Activated naive CD4-positive, alpha-beta T cell treated with anti-CD3 and anti-CD28 coated beads, Interleukin-2, amount 50 U/mL, for 24 hours (primary cell): Measurements from ENCODE around the gene NOX5.
"Not testable (repeated sequence)": the region's sequence is repeated elsewhere in the genome, so short reads cannot be mapped to it uniquely, and the experiment has no call there.

Source experiments
- H3K27ac Mint-ChIP-seq: one replicate; pipeline ENCODE4 v1.8.0; 2021; ENCODE audit warnings: mild to moderate bottlenecking, mixed read lengths
- H3K27me3 Mint-ChIP-seq: one replicate; pipeline ENCODE4 v1.8.0; 2021; ENCODE audit warnings: mixed read lengths
- H3K36me3 Mint-ChIP-seq: one replicate; pipeline ENCODE4 v1.8.0; 2021; ENCODE audit warnings: mixed read lengths
- H3K4me1 Mint-ChIP-seq: one replicate; pipeline ENCODE4 v1.8.0; 2021; ENCODE audit warnings: mixed read lengths
- H3K4me3 Mint-ChIP-seq: one replicate; pipeline ENCODE4 v1.8.0; 2021; ENCODE audit warnings: mild to moderate bottlenecking, mixed read lengths
- H3K9me3 Mint-ChIP-seq: one replicate; pipeline ENCODE4 v1.8.0; 2021; ENCODE audit warnings: mixed read lengths

Gene NOX5

GRCh38 chr15:69014454-69014853 lies at the start of gene NOX5:
NOX5 (plus strand) TSS chr15:69014695; CDS start chr15:69014736, 41 bp downstream.
- no peaks in the 10 kb centered on the region for H3K4me1 Mint-ChIP-seq
- peaks cover 3% of the 10 kb centered on the region for H3K9me3 Mint-ChIP-seq
- H3K27ac Mint-ChIP-seq = no peak within 1 kb of the TSS
- no peaks in the 10 kb centered on the region for H3K36me3 Mint-ChIP-seq
- H3K27me3 Mint-ChIP-seq = peaks cover 3% of the 10 kb centered on the region
- no peak within 1 kb of the TSS for H3K4me3 Mint-ChIP-seq

GRCh38 chr15:68966996-68967395 lies 47.5 kb upstream of the NOX5 start:
- Mint-ChIP-seq H3K9me3 (peaks cover 21% of the 10 kb centered on the region), H3K4me3 (no peak overlapping the region), H3K27me3 (peaks cover 19% of the 10 kb centered on the region), H3K27ac (no peak overlapping the region), H3K4me1 (no peaks in the 10 kb centered on the region), H3K36me3 (no peaks in the 10 kb centered on the region)

- Mint-ChIP-seq H3K27ac (no peak overlapping the region), H3K9me3 (peaks cover 21% of the 10 kb centered on the region), H3K27me3 (peaks cover 15% of the 10 kb centered on the region), H3K36me3 (no peaks in the 10 kb centered on the region), H3K4me1 (no peaks in the 10 kb centered on the region), H3K4me3 (no peak overlapping the region)
Measured at GRCh38 chr15:68967948-68968347, 46.5 kb upstream of the NOX5 start.

GRCh38 chr15:68969298-68969697 lies 45.2 kb upstream of the NOX5 start:
- Mint-ChIP-seq H3K9me3 (peaks cover 21% of the 10 kb centered on the region), H3K36me3 (no peaks in the 10 kb centered on the region), H3K4me1 (no peaks in the 10 kb centered on the region), H3K27ac (no peak overlapping the region), H3K27me3 (peaks cover 16% of the 10 kb centered on the region), H3K4me3 (no peak overlapping the region)

GRCh38 chr15:68972201-68973065 lies 42.1 kb upstream of the NOX5 start:
- Mint-ChIP-seq H3K4me1 (no peaks in the 10 kb centered on the region), H3K4me3 (no peak overlapping the region), H3K9me3 (peaks cover 18% of the 10 kb centered on the region), H3K36me3 (no peaks in the 10 kb centered on the region), H3K27ac (no peak overlapping the region), H3K27me3 (peaks cover 21% of the 10 kb centered on the region)

GRCh38 chr15:68975651-68976160 lies 38.8 kb upstream of the NOX5 start:
- H3K27ac Mint-ChIP-seq, H3K9me3 Mint-ChIP-seq, H3K4me3 Mint-ChIP-seq, H3K4me1 Mint-ChIP-seq, H3K36me3 Mint-ChIP-seq: not testable (repeated sequence)
- peaks cover 17% of the 10 kb centered on the region for H3K27me3 Mint-ChIP-seq

GRCh38 chr15:68977426-68977825 lies 37.1 kb upstream of the NOX5 start:
- H3K4me3 Mint-ChIP-seq = not testable (repeated sequence)

GRCh38 chr15:68979006-68979405 lies 35.5 kb upstream of the NOX5 start:
- Mint-ChIP-seq H3K27ac (no peak overlapping the region), H3K36me3 (no peaks in the 10 kb centered on the region), H3K4me1 (no peaks in the 10 kb centered on the region), H3K9me3 (no peaks in the 10 kb centered on the region), H3K27me3 (peaks cover 22% of the 10 kb centered on the region), H3K4me3 (no peak overlapping the region)

More at GRCh38 chr15:68977426-68977825, 37.1 kb upstream of the NOX5 start:
- peaks cover 22% of the 10 kb centered on the region for H3K27me3 Mint-ChIP-seq
- not testable (repeated sequence) for H3K36me3 Mint-ChIP-seq, H3K4me1 Mint-ChIP-seq, H3K9me3 Mint-ChIP-seq, H3K27ac Mint-ChIP-seq

- Mint-ChIP-seq H3K27me3 (peaks cover 15% of the 10 kb centered on the region), H3K9me3 (no peaks in the 10 kb centered on the region), H3K36me3 (no peaks in the 10 kb centered on the region), H3K4me3 (no peak overlapping the region), H3K4me1 (no peaks in the 10 kb centered on the region), H3K27ac (no peak overlapping the region)
Measured at GRCh38 chr15:68979816-68980215, 34.7 kb upstream of the NOX5 start.

GRCh38 chr15:68980786-68981185 lies 33.7 kb upstream of the NOX5 start:
- Mint-ChIP-seq H3K4me1 (no peaks in the 10 kb centered on the region), H3K27ac (no peak overlapping the region), H3K4me3 (no peak overlapping the region), H3K36me3 (no peaks in the 10 kb centered on the region), H3K27me3 (peaks cover 14% of the 10 kb centered on the region), H3K9me3 (no peaks in the 10 kb centered on the region)

- H3K36me3 Mint-ChIP-seq = no peaks in the 10 kb centered on the region
- H3K9me3 Mint-ChIP-seq = no peaks in the 10 kb centered on the region
- H3K4me3 Mint-ChIP-seq = no peak overlapping the region
- H3K27me3 Mint-ChIP-seq = peaks cover 13% of the 10 kb centered on the region
- H3K27ac Mint-ChIP-seq = no peak overlapping the region
- H3K4me1 Mint-ChIP-seq = no peaks in the 10 kb centered on the region
Measured at GRCh38 chr15:68981941-68982340, 32.6 kb upstream of the NOX5 start.

GRCh38 chr15:68982976-68983563 lies 31.4 kb upstream of the NOX5 start:
- Mint-ChIP-seq H3K36me3 (no peaks in the 10 kb centered on the region), H3K27ac (no peak overlapping the region), H3K4me1 (no peaks in the 10 kb centered on the region), H3K4me3 (no peak overlapping the region), H3K9me3 (no peaks in the 10 kb centered on the region), H3K27me3 (peaks cover 13% of the 10 kb centered on the region)

GRCh38 chr15:68983961-68984481 lies 30.5 kb upstream of the NOX5 start:
- Mint-ChIP-seq H3K36me3 (no peaks in the 10 kb centered on the region), H3K4me1 (no peaks in the 10 kb centered on the region), H3K27ac (no peak overlapping the region), H3K27me3 (peaks cover 14% of the 10 kb centered on the region), H3K4me3 (no peak overlapping the region), H3K9me3 (no peaks in the 10 kb centered on the region)

GRCh38 chr15:68984586-68984985 lies 29.9 kb upstream of the NOX5 start:
- Mint-ChIP-seq H3K4me3 (no peak overlapping the region), H3K4me1 (no peaks in the 10 kb centered on the region), H3K9me3 (no peaks in the 10 kb centered on the region), H3K27ac (no peak overlapping the region), H3K27me3 (peaks cover 14% of the 10 kb centered on the region), H3K36me3 (no peaks in the 10 kb centered on the region)

- Mint-ChIP-seq H3K9me3 (no peaks in the 10 kb centered on the region), H3K4me3 (no peak overlapping the region), H3K27me3 (peaks cover 12% of the 10 kb centered on the region), H3K27ac (no peak overlapping the region), H3K36me3 (no peaks in the 10 kb centered on the region), H3K4me1 (no peaks in the 10 kb centered on the region)
Measured at GRCh38 chr15:68985361-68985891, 29.1 kb upstream of the NOX5 start.

- no peak overlapping the region for H3K27ac Mint-ChIP-seq
- H3K4me1 Mint-ChIP-seq = no peaks in the 10 kb centered on the region
- no peaks in the 10 kb centered on the region for H3K9me3 Mint-ChIP-seq
- no peak overlapping the region for H3K4me3 Mint-ChIP-seq
- peaks cover 11% of the 10 kb centered on the region for H3K27me3 Mint-ChIP-seq
- no peaks in the 10 kb centered on the region for H3K36me3 Mint-ChIP-seq
Measured at GRCh38 chr15:68986322-68986721, 28.2 kb upstream of the NOX5 start.
